Tibial nerve (tissue), 4 donors: Measurements from ENCODE around the gene STAT3. TPM values are rescaled to one million over a fixed set of nuclear protein-coding genes. Genes with fewer than 3 reads are reported as not detected.

Experiments
- DNase-seq, 2 donors: peaks; one replicate each; pipeline ENCODE4 v3.0.0-alpha.2; 2019; ENCODE audit warnings: low spot score in 2 of 2
- H3K27ac ChIP-seq, 4 donors: fragments of 200-600 bp; sonication (generic) in 3 of 4; one replicate each; pipeline ENCODE4 v1.5.1; 2017 to 2019; ENCODE audit warnings: mild to moderate bottlenecking in 1 of 4
- H3K27me3 ChIP-seq, 2 donors: fragments of 200-600 bp; sonication (generic) in 1 of 2; one replicate each; pipeline versions ENCODE4 v1.5.1 to v1.6.0; 2017 to 2019
- H3K36me3 ChIP-seq, 3 donors: fragments of 200-600 bp; sonication (generic); one replicate each; pipeline ENCODE4 v1.5.1; 2018 to 2019
- H3K4me1 ChIP-seq, 4 donors: fragments of 200-600 bp; sonication (generic) in 3 of 4; one replicate each; pipeline ENCODE4 v1.5.1; 2017 to 2019
- H3K4me3 ChIP-seq, 4 donors: fragments of 200-600 bp; sonication (generic) in 3 of 4; one replicate each; pipeline ENCODE4 v1.5.1; 2017 to 2019; ENCODE audit warnings: mild to moderate bottlenecking in 1 of 4, moderate library complexity in 1 of 4
- H3K9me3 ChIP-seq, 4 donors: fragments of 200-600 bp; sonication (generic) in 3 of 4; one replicate each; pipeline ENCODE4 v1.5.1; 2017 to 2019
- EP300 ChIP-seq, 2 donors: sonication (generic); formaldehyde crosslinking; IDR thresholded peaks; one replicate each; pipeline ENCODE4 v1.6.1; 2017; ENCODE audit warnings: antibody characterized with exemption in 2 of 2, mild to moderate bottlenecking in 1 of 2
- POLR2A ChIP-seq, 2 donors: fragments of 450-650 bp; IDR thresholded peaks; one replicate each; pipeline ENCODE4 v1.6.1; 2017; ENCODE audit warnings: antibody characterized with exemption in 2 of 2, mild to moderate bottlenecking in 2 of 2, moderate library complexity in 2 of 2
- WGBS, 2 donors: methylation state at CpG; one replicate each; pipeline ENCODE4 v1.1.5; 2018; 5-methylcytosine and 5-hydroxymethylcytosine counted together
- total RNA-seq, 4 donors: library from RNA; depleted of rRNA; stranded (reverse); fragments of >200 nt; gene quantifications; one replicate each; pipeline ENCODE4 v1.1.0, GENCODE V29; 2016
- TF ChIP-seq, protein P1 (sequence below), 5 experiments: fragments of 200-600 bp in 3 of 5; fragments of 450-650 bp in 2 of 5; sonication (generic) in 3 of 5; IDR thresholded peaks; one replicate each; pipeline ENCODE4 v1.5.1; 2016 to 2019; ENCODE audit warnings: antibody characterized with exemption in 5 of 5, mild to moderate bottlenecking in 3 of 5, moderate library complexity in 2 of 5

The STAT3 gene
- total RNA-seq, 4 donors from 2014 or later, result 133 to 322 (median 188) TPM

DNA sequence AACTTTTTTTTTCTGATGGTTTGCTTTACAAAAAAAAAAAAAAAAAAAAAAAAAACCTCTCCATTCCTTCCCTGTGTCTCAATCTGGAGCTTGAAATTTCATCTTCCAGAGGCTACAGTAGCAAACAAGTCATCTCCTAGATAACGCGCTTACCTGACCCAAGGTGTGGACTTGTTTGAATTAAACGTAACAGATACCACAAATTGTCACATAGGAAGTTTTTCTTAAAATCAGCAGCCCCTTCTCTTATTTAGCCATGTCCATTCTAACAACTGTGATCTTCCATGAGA is 114.0 kb downstream of the STAT3 start:
- no peaks in the 10 kb centered on the region for H3K27me3 ChIP-seq
- H3K9me3 ChIP-seq, result no peaks in the 10 kb centered on the region
- DNase-seq, result no peak
- TF ChIP-seq POLR2A (IDR thresholded peaks at IDR 0.05) (no peak), EP300 (IDR thresholded peaks at IDR 0.05) (no peak)
- TF ChIP-seq, protein P1, sequence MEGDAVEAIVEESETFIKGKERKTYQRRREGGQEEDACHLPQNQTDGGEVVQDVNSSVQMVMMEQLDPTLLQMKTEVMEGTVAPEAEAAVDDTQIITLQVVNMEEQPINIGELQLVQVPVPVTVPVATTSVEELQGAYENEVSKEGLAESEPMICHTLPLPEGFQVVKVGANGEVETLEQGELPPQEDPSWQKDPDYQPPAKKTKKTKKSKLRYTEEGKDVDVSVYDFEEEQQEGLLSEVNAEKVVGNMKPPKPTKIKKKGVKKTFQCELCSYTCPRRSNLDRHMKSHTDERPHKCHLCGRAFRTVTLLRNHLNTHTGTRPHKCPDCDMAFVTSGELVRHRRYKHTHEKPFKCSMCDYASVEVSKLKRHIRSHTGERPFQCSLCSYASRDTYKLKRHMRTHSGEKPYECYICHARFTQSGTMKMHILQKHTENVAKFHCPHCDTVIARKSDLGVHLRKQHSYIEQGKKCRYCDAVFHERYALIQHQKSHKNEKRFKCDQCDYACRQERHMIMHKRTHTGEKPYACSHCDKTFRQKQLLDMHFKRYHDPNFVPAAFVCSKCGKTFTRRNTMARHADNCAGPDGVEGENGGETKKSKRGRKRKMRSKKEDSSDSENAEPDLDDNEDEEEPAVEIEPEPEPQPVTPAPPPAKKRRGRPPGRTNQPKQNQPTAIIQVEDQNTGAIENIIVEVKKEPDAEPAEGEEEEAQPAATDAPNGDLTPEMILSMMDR (IDR thresholded peaks at IDR 0.05), result no peak
- H3K4me1 ChIP-seq, result peaks cover 0 to 66% (median 24%) of the 10 kb centered on the region in 4 donors
- no peak overlapping the region for H3K27ac ChIP-seq
- H3K36me3 ChIP-seq, result no peaks in the 10 kb centered on the region
- H3K4me3 ChIP-seq, result no peak overlapping the region
- 90 to 94% methylated on average over 3 of the region's 3 CpGs for WGBS, 2 donors

DNA sequence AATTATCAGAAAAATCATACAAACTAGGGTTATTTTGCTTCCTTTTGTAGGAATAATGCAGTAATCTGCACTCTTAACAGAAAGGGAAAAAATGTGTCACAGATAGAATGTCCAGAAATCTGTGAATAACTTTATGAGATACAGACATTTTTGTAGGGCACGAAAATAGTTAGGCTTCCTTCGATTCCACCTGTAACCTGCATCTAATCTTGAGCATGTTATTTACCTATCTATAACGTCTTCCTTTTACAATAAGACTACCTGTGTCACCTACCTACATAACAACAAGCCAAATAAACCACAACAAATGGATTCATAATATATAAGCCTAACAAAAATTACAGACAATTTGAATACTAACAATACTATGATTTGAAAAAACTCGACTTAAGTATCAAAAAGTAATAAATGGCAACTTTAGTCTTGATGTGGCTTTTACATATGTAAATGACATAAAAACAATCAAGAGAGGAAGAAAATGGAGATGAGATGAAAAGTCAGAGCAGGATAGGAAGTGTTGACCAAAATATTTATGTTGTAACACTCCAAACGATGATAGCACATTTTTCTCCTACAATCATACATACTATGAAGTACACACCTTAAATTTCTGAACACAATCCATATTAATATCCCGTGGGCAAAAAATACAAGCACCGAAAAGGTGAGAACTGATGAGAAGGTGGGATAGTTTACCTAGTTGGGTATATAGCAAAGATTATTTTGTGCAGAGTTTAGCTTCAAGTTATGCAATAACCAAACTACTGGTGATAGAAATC is 114.6 kb downstream of the STAT3 start:
- TF ChIP-seq EP300 (IDR thresholded peaks at IDR 0.05), result no peak
- TF ChIP-seq, protein P1 (IDR thresholded peaks at IDR 0.05), result no peak
- TF ChIP-seq POLR2A (IDR thresholded peaks at IDR 0.05), result no peak
- DNase-seq, result no peak
- peaks cover 0 to 66% (median 24%) of the 10 kb centered on the region in 4 donors for H3K4me1 ChIP-seq
- H3K27ac ChIP-seq, result no peak overlapping the region
- H3K36me3 ChIP-seq, result no peaks in the 10 kb centered on the region
- no peaks in the 10 kb centered on the region for H3K27me3 ChIP-seq
- H3K9me3 ChIP-seq, result no peaks in the 10 kb centered on the region
- no peak overlapping the region for H3K4me3 ChIP-seq
- WGBS, 2 donors, result 73 to 80% methylated on average over 7 of the region's 7 CpGs

- 77 to 82% methylated on average over 7 of the region's 7 CpGs for WGBS, 2 donors
- no peaks in the 10 kb centered on the region for H3K36me3 ChIP-seq
- no peaks in the 10 kb centered on the region for H3K27me3 ChIP-seq
- H3K27ac ChIP-seq, result no peak overlapping the region
- H3K4me1 ChIP-seq, result peaks cover 0 to 64% (median 24%) of the 10 kb centered on the region in 4 donors
- H3K9me3 ChIP-seq, result no peaks in the 10 kb centered on the region
- no peak overlapping the region for H3K4me3 ChIP-seq
- TF ChIP-seq, protein P1 (IDR thresholded peaks at IDR 0.05), result no peak
- TF ChIP-seq EP300 (IDR thresholded peaks at IDR 0.05), result no peak
- TF ChIP-seq POLR2A (IDR thresholded peaks at IDR 0.05), result no peak
- DNase-seq, result no peak
These were observed 115.9 kb downstream of the STAT3 start for GRCh38 chr17:42272162-42272907.

DNA sequence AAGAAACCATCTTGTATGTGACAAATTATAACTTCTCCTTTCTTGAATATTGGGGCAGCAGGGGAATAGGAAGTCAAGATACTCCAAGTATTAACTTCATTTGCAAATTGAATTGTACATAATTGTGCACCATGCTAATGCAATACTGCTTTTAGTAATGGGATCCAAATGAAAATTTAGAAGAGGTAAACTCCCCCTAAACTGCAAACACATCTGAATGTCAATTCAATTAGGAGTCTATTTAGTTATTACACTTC is 116.5 kb downstream of the STAT3 start:
- H3K9me3 ChIP-seq, result no peaks in the 10 kb centered on the region

DNA sequence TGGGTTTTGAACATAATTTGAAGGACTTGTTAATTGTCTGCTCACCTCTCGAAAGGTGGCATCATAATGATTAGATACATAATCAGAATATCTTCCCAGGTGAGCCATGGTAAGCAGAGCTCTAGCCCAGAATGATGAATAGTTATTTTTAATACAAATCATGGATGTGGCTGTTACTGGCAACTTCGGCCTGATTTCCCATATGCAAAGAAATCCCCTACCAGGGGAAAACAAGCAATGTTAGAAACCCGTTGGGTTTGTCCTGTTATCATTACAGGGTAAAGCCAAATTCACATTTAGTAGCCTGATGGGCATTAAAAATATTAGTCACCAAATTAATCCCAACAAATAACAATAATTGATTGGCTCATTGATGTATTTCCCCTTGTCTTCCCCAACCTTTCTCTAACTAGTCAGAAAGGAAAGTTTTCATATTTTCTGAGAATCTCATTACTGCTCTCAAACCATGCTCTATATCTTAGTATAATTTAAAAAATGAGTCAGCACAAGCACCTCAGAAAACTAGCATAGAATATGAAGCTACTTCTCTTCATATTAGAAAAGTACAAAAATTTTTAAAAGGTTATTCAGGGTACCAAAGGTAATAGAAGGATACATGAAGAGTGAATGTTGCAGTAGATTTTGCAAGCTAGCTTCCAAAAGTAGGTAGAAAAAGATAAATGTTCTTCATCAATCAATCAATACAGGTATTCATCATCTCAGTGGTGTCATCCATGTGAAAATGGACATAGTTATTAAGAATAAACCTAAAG is 117.0 kb downstream of the STAT3 start:
- no peaks in the 10 kb centered on the region for H3K36me3 ChIP-seq
- no peaks in the 10 kb centered on the region for H3K9me3 ChIP-seq
- TF ChIP-seq, protein P1 (IDR thresholded peaks at IDR 0.05), result no peak
- no peak for DNase-seq
- WGBS, 2 donors, result 91 to 93% methylated on average over 3 of the region's 3 CpGs
- no peak overlapping the region for H3K4me3 ChIP-seq
- H3K27me3 ChIP-seq, result no peaks in the 10 kb centered on the region
- H3K4me1 ChIP-seq, result peaks cover 0 to 65% (median 27%) of the 10 kb centered on the region in 4 donors
- peak overlapping the region in 1 of 4 donors; percentile 8 for H3K27ac ChIP-seq

More for the DNA sequence above, 116.5 kb downstream of the STAT3 start:
- H3K4me1 ChIP-seq, result peaks cover 0 to 64% (median 24%) of the 10 kb centered on the region in 4 donors
- no peaks in the 10 kb centered on the region for H3K27me3 ChIP-seq
- no peak for DNase-seq
- H3K4me3 ChIP-seq, result no peak overlapping the region
- no peaks in the 10 kb centered on the region for H3K36me3 ChIP-seq
- no peak for TF ChIP-seq EP300 (IDR thresholded peaks at IDR 0.05)
- H3K27ac ChIP-seq, result no peak overlapping the region
